Dedifferentiated amniotic fluid mesenchymal stem cell (primary cell): ENCODE data around the gene NFIX.
"Not testable (repeated sequence)": the region's sequence is repeated elsewhere in the genome, so short reads cannot be mapped to it uniquely, and the experiment has no call there.

ENCODE experiments used
- DNase-seq: peaks from one replicate; pipeline ENCODE4 v3.0.0-alpha.2; 2016; ENCODE audit errors: extremely low spot score

NFIX gene

GRCh38 chr19:12994701-12995595 is at the start of gene NFIX:
Gene NFIX (plus strand): TSS chr19:12995475. CDS start chr19:12995838, 363 bp downstream.
- peak; percentile 46 for DNase-seq

GRCh38 chr19:12945479-12946091 is 49.7 kb upstream of the NFIX start, which contains the start of gene RAD23A:
Gene RAD23A (plus strand): TSS chr19:12945862. CDS start chr19:12945949, 87 bp downstream.
- peak; percentile 97 for DNase-seq

- DNase-seq, result peak; percentile 88
Measured at GRCh38 chr19:12946092-12946721, 49.1 kb upstream of the NFIX start.

- DNase-seq, result no peak
Measured at GRCh38 chr19:12946731-12947496, 48.4 kb upstream of the NFIX start.

GRCh38 chr19:12947702-12948611 is 47.3 kb upstream of the NFIX start:
- DNase-seq, result no peak

- no peak for DNase-seq
Measured at GRCh38 chr19:12948612-12949362, 46.5 kb upstream of the NFIX start.

GRCh38 chr19:12949363-12950283 is 45.7 kb upstream of the NFIX start:
- DNase-seq, result no peak

- not testable (repeated sequence) for DNase-seq
Measured at GRCh38 chr19:12952050-12952449, 43.2 kb upstream of the NFIX start.

GRCh38 chr19:12952488-12953137 is 42.7 kb upstream of the NFIX start:
- DNase-seq, result peak; percentile 73

GRCh38 chr19:12953138-12953798 is 42.0 kb upstream of the NFIX start:
- DNase-seq, result no peak

- no peak for DNase-seq
Measured at GRCh38 chr19:12953799-12954611, 41.3 kb upstream of the NFIX start.

- DNase-seq, result no peak
Measured at GRCh38 chr19:12954612-12954962, 40.7 kb upstream of the NFIX start.

GRCh38 chr19:12955575-12955974 is 39.7 kb upstream of the NFIX start:
- DNase-seq, result not testable (repeated sequence)

GRCh38 chr19:12955996-12956395 is 39.3 kb upstream of the NFIX start:
- DNase-seq, result no peak

- DNase-seq, result peak; percentile 50
Measured at GRCh38 chr19:12956446-12957388, 38.6 kb upstream of the NFIX start, which contains the start of gene GADD45GIP1. Gene GADD45GIP1 (minus strand): TSS chr19:12957223. CDS start chr19:12957212, 11 bp downstream.
